ENCODE data around the gene G0S2.

G0S2 gene

GRCh38 chr1:209720326-209720725, 45.1 kb downstream of the G0S2 start:
- DNase-seq (ENCODE audit: low spot score), result no peak

- no peak for DNase-seq (ENCODE audit: low spot score)
These were observed 45.6 kb downstream of the G0S2 start for GRCh38 chr1:209720826-209721225.

GRCh38 chr1:209721323-209721722, 46.1 kb downstream of the G0S2 start:
- no peak for DNase-seq (ENCODE audit: low spot score)

- DNase-seq (ENCODE audit: low spot score), result no peak
These were observed 48.1 kb downstream of the G0S2 start for GRCh38 chr1:209723265-209723664.

- no peak for DNase-seq (ENCODE audit: low spot score)
These were observed 48.8 kb downstream of the G0S2 start for GRCh38 chr1:209723756-209724693.

Measured in D341Med (cell line).